Raji (cell line): ENCODE measurements around the gene SAMD1.

ENCODE experiments used
- POLR2A ChIP-seq: IDR thresholded peaks from 2 replicates; pipeline ENCODE4 v1.6.1; 2011; ENCODE audit warnings: low read depth, low read length, control low read depth; ENCODE audit not compliant: insufficient read depth

Gene SAMD1

GRCh38 chr19:14085309-14085995 is 5.1 kb downstream of the SAMD1 start, which contains the start of gene C19orf67:
Gene C19orf67, minus strand, starts transcription at chr19:14085783. Its CDS starts 156 bp downstream, at chr19:14085627.
- TF ChIP-seq POLR2A: no peak

GRCh38 chr19:14082675-14082960 is 7.9 kb downstream of the SAMD1 start:
- TF ChIP-seq POLR2A: no peak

DNA sequence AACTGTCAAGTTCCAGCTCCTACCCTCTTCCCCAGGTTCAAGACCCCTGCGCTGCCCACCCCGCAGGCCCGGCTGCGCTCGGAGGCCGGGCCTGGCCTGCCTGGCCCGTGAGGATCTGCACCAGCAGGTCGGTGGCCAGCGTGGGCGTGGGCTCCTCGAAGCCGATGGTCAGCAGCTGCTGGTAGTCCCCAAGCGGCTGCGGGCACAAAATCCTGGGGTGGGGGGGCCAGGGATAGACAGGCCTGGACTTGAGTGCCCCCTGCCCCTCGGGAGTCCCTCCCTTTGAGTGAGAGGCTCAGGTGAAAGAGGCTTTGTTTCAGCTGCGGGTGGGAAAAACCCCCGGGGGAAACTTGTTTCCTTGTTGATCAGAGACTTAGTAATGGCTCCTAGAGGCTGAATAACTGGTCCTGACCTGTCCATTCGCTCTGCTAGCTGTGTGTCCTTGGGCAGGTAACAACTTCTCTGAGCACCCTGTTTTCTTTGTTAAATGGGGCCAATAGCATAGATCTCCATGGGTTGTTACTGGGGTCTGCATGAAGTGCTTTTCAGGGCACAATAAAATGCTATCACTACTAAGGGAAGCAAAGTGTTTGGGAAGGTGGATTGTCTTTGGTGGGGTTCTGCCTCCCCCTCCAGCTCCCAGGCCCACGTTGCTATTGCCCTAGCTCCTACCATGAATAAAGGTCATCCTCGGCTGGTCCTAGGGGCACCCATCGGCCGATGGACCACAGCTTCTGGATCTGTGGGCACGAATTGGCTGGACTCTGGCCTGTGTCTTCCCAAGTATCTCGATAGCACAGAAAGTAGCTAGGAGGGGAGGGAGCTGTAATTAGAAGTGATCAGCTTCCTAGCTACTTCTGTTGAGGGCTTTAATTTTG is 8.5 kb downstream of the SAMD1 start:
- TF ChIP-seq POLR2A: no peak

DNA sequence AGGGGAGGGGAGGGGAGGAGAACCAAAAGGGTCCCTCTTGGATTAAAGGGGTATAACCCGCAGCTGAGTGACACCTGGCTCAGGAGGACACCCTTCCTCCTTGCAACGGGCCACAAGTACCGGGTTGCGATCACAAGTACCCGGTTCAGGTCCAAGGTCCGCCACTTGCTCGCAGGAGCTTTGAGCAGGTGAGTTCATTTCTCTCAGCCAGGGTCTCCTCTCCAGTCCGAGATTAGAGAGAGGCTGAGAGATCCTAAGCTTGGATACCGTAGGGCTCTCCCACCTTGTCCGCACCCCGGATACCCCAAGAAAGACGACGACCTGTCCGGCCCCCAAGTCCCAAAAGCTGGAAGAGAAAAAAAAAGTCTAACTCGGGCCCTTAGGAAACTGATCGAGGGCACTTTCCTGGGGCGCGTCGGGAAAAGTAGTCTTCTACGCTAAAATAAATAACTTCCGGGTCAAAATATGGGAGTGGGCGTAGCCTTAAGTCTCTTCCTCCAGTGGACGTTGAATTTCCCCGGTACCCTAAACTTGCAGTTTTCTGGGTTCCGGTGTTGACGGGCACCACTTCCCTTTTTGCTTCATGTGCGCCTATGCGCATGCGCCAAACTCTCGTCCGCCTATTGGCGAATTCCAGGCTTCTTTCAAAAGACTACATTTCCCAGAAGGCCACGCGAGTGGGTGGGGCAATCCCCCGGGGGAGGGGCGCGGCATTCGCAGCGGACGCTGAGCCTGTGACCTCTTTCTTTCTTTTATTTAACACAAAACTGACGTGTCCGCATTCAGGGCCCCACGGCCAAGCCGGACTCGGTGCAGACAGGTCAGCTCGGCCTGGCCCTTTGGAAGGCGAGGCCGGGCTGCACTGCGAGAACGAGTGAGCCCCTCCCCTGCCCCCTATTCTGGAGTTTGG is 9.4 kb downstream of the SAMD1 start:
- peak; percentile 54; the same call in 1 of the 2 replicates for TF ChIP-seq POLR2A

GRCh38 chr19:14078411-14078810 is 12.1 kb downstream of the SAMD1 start:
- TF ChIP-seq POLR2A: no peak

DNA sequence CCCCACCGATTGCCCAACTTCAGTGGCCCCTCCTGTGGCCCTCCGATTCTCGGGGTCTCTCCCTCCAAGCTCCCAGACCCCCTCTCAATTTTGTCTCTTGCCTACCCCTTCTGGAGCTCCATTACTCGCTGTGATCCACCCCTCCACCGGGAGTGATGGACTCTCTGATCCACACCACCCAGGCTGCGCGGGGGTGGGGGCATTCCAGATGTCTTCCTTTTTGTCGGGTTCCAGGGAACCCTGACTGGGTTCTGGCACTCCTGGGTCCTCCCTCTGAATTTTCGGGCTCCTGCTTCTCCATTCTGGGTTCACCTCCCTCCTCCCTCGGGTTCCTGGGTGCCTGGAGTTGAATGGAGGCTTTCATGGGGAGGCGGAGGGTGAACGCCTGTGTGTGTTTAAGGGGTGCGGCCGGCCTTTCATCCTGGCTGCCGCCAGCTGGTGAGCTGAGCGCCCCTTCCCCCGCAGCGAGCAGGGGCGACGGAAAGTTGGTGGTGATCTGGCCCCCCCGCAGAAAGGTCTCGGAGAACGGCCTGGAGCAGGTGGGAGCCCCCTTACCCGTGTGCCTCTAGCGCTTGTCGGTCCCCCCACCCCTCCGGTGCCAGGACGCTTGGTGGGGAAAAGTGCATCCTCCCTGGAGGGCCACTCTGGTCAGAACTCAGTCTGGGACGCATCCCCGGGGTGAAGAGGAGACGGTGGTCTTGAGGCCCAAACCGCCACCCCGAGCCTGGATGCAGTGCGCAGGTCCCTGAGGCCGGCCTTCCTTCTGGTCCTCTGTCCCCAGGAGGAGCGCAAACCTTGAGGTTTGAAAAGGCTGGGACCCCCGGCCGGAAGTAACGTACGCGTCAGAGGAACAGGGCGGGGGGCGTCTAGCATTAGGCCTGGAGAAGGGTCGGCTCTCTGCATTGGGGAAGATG is 16.4 kb downstream of the SAMD1 start:
- no peak for TF ChIP-seq POLR2A

- TF ChIP-seq POLR2A: peak; percentile 57
These were observed 17.2 kb downstream of the SAMD1 start for GRCh38 chr19:14073261-14073924.

- no peak for TF ChIP-seq POLR2A
These were observed 17.9 kb downstream of the SAMD1 start, which contains the start of gene MISP3 for GRCh38 chr19:14072535-14073260. Gene MISP3, plus strand, starts transcription at chr19:14072786. Its CDS starts 524 bp downstream, at chr19:14073310.

DNA sequence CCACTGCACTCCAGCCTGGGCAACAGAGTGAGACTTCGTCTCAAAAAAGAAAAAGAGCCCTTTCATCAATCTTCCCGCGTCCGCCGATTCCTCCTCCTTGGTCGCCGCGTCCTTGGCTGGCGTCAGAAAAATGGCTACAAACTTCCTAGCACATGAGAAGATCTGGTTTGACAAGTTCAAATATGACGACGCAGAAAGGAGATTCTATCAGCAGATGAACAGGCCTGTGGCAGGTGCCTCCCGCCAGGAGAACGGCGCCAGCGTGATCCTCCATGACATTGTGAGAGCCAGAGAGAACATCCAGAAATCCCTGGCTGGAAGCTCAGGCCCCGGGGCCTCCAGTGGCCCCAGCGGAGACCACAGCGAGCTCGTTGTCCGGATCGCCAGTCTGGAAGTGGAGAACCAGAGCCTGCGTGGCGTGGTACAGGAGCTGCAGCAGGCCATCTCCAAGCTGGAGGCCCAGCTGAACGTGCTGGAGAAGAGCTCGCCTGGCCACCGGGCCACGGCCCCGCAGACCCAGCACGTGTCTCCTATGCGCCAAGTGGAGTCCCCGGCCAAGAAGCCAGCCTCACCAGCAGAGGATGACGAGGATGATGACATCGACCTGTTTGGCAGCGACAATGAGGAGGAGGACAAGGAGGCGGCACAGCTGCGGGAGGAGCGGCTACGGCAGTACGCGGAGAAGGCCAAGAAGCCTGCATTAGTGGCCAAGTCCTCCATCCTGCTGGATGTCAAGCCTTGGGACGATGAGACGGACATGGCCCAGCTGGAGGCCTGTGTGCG is 20.1 kb downstream of the SAMD1 start:
- no peak for TF ChIP-seq POLR2A

GRCh38 chr19:14066134-14066533 is 24.4 kb downstream of the SAMD1 start:
- TF ChIP-seq POLR2A: no peak

- no peak for TF ChIP-seq POLR2A
These were observed 27.4 kb downstream of the SAMD1 start for GRCh38 chr19:14063105-14063504.

DNA sequence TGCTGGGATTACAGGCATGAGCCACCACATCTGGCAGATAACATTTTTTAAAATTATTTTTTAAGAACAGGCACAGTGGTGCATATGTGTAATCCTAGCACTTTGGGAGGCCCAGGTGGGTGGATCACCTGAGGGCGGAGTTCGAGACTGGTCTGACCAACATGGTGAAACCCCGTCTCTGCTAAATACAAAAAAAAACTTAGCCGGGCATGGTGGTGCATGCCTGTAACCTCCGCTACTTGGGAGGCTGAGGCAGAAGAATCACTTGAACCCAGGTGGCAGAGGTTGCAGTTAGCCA is 28.0 kb downstream of the SAMD1 start:
- TF ChIP-seq POLR2A: no peak
